ENCODE measurements around the gene SEMA6A. TPM values are rescaled to one million over a fixed set of nuclear protein-coding genes. Genes with fewer than 3 reads are reported as not detected.

SEMA6A gene
- total and polyA plus RNA-seq, 5 donors from 2014 or later: 0.15 to 1.4 (median 0.54) TPM; not detected in 1

DNA sequence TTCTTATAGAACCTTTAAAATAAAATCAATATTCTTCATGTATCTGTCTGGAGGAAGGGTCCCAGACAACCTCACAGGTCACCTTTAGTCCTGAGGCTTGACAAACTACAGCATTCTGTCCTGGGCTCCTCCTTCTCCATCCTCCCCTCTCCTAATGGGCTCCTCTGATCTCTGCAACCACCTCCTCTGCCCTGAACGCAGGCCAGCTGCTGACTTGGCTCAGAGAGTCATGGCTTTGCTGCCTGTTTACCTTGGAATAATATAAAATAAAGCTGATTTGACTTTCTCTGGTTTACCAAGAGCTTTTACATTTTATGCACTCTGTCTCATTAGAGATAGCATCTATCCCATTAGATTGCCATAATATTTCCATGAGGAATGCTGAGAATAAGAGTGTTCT lies 159.4 kb downstream of the SEMA6A start:
- no peak overlapping the region for H3K27ac ChIP-seq (ENCODE audit: insufficient read depth, low read length, poor library complexity, severe bottlenecking)
- Mint-ChIP-seq H3K9me3 (peaks cover 0 to 2% (median 0%) of the 10 kb centered on the region in 7 donors), H3K36me3 (peaks cover 55% of the 10 kb centered on the region), H3K27me3 (no peaks in the 10 kb centered on the region), H3K4me1 (peaks cover 0 to 2% (median 0%) of the 10 kb centered on the region in 4 donors), H3K27ac (no peak overlapping the region), H3K4me3 (no peak overlapping the region)
- no peaks in the 10 kb centered on the region for H3K27me3 ChIP-seq (ENCODE audit: control insufficient read depth, insufficient read depth, low read length)
- no peaks in the 10 kb centered on the region for H3K9me3 ChIP-seq (ENCODE audit: control insufficient read depth in 2 of 2, low read length in 2 of 2)
- DNase-seq: no peak
- H3K36me3 ChIP-seq (ENCODE audit: control insufficient read depth, insufficient read depth, low read length): peaks cover 3% of the 10 kb centered on the region
- no peak overlapping the region for H3K4me3 ChIP-seq (ENCODE audit: low read depth, low read length)
- no peaks in the 10 kb centered on the region for H3K4me1 ChIP-seq (ENCODE audit: control insufficient read depth, insufficient read depth, low read length, poor library complexity, severe bottlenecking)
- ATAC-seq (ENCODE audit: low read depth in 2 of 2): no peak

GRCh38 chr5:116411101-116411571 lies 163.5 kb downstream of the SEMA6A start:
- Mint-ChIP-seq H3K27me3 (no peaks in the 10 kb centered on the region), H3K9me3 (peaks cover 0 to 2% (median 0%) of the 10 kb centered on the region in 7 donors), H3K4me3 (no peak overlapping the region), H3K36me3 (peaks cover 35% of the 10 kb centered on the region), H3K27ac (no peak overlapping the region), H3K4me1 (no peaks in the 10 kb centered on the region)
- no peak overlapping the region for H3K27ac ChIP-seq (ENCODE audit: insufficient read depth, low read length, poor library complexity, severe bottlenecking)
- H3K36me3 ChIP-seq (ENCODE audit: control insufficient read depth, insufficient read depth, low read length): no peaks in the 10 kb centered on the region
- no peak overlapping the region for H3K4me3 ChIP-seq (ENCODE audit: low read depth, low read length)
- DNase-seq (no peak), ATAC-seq (ENCODE audit: low read depth in 2 of 2) (no peak)
- no peaks in the 10 kb centered on the region for H3K9me3 ChIP-seq (ENCODE audit: control insufficient read depth in 2 of 2, low read length in 2 of 2)
- no peaks in the 10 kb centered on the region for H3K4me1 ChIP-seq (ENCODE audit: control insufficient read depth, insufficient read depth, low read length, poor library complexity, severe bottlenecking)
- H3K27me3 ChIP-seq (ENCODE audit: control insufficient read depth, insufficient read depth, low read length): no peaks in the 10 kb centered on the region

DNA sequence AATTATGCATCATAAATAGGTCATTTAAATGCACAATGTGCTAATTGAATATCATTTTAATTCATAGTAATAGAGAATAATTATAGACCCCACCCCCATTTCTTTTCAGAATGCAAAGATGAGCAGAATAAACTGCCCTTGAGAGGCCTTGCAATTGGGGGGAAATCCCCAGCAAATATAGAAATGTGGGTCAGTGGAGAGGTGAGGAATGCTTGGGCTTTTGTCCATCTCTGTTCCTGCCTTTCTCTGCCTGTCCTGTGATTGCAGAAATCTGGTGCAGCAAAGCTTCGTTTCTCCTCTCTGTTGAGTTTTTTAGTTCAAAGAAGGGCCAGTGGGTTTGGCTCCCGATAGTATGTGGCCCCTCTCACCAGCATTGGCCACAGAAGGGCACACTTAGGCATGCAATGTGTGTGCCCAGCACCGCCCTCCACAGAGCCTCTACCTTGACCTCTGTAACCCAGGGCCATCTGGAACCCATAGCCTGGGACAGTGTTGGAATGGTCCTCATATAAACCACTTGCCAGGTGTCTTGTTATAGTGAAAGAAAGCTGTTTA lies 164.2 kb downstream of the SEMA6A start:
- no peak overlapping the region for H3K27ac Mint-ChIP-seq
- Histone ChIP-seq H3K4me1 (ENCODE audit: control insufficient read depth, insufficient read depth, low read length, poor library complexity, severe bottlenecking) (no peaks in the 10 kb centered on the region), H3K36me3 (ENCODE audit: control insufficient read depth, insufficient read depth, low read length) (no peaks in the 10 kb centered on the region), H3K27me3 (ENCODE audit: control insufficient read depth, insufficient read depth, low read length) (no peaks in the 10 kb centered on the region), H3K4me3 (ENCODE audit: low read depth, low read length) (no peak overlapping the region), H3K9me3 (ENCODE audit: control insufficient read depth in 2 of 2, low read length in 2 of 2) (no peaks in the 10 kb centered on the region), H3K27ac (ENCODE audit: insufficient read depth, low read length, poor library complexity, severe bottlenecking) (no peak overlapping the region)
- peaks cover 0 to 2% (median 0%) of the 10 kb centered on the region in 7 donors for H3K9me3 Mint-ChIP-seq
- H3K27me3 Mint-ChIP-seq: no peaks in the 10 kb centered on the region
- H3K4me3 Mint-ChIP-seq: no peak overlapping the region
- DNase-seq: no peak
- peaks cover 38% of the 10 kb centered on the region for H3K36me3 Mint-ChIP-seq
- ATAC-seq (ENCODE audit: low read depth in 2 of 2): no peak
- no peaks in the 10 kb centered on the region for H3K4me1 Mint-ChIP-seq

DNA sequence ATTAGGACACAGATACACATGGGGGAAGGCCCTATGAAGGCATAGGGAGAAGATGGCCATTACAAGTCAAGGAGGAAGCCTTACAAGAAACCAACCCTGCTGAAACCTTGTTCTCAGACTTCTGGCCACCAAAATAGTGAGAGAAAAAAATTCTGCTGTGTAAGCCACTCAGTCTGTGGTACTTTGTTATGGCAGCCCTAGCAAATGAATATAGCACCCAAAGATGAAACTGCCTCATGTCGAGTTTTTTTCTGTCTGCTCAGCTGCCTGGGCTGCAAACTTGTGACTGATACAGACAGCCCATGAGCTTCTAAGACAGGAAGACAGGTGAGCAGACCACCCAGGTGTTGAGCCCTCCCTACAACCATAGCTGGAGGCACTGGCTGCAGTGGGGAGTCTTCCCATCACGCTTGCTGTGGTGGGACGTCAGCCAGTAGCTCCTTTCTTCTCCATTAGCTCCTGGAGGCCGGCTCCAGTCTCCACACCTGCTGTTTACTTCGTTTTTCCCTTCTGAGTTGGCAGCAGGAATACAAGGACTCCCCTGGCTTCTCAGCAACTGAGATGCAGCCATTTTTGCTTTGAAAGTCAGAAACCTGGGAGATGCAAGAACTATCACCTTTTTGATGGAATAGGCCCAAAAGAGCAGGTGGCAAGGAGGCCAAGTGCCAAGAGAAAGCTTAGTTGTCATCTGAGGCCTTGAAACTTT lies 164.9 kb downstream of the SEMA6A start:
- Histone ChIP-seq H3K27ac (ENCODE audit: insufficient read depth, low read length, poor library complexity, severe bottlenecking) (no peak overlapping the region), H3K27me3 (ENCODE audit: control insufficient read depth, insufficient read depth, low read length) (no peaks in the 10 kb centered on the region), H3K4me1 (ENCODE audit: control insufficient read depth, insufficient read depth, low read length, poor library complexity, severe bottlenecking) (no peaks in the 10 kb centered on the region), H3K9me3 (ENCODE audit: control insufficient read depth in 2 of 2, low read length in 2 of 2) (no peaks in the 10 kb centered on the region), H3K36me3 (ENCODE audit: control insufficient read depth, insufficient read depth, low read length) (no peaks in the 10 kb centered on the region), H3K4me3 (ENCODE audit: low read depth, low read length) (no peak overlapping the region)
- no peaks in the 10 kb centered on the region for H3K4me1 Mint-ChIP-seq
- DNase-seq (no peak), ATAC-seq (ENCODE audit: low read depth in 2 of 2) (no peak)
- H3K4me3 Mint-ChIP-seq: no peak overlapping the region
- no peak overlapping the region for H3K27ac Mint-ChIP-seq
- H3K27me3 Mint-ChIP-seq: no peaks in the 10 kb centered on the region
- peaks cover 0 to 2% (median 0%) of the 10 kb centered on the region in 7 donors for H3K9me3 Mint-ChIP-seq
- H3K36me3 Mint-ChIP-seq: peaks cover 37% of the 10 kb centered on the region

DNA sequence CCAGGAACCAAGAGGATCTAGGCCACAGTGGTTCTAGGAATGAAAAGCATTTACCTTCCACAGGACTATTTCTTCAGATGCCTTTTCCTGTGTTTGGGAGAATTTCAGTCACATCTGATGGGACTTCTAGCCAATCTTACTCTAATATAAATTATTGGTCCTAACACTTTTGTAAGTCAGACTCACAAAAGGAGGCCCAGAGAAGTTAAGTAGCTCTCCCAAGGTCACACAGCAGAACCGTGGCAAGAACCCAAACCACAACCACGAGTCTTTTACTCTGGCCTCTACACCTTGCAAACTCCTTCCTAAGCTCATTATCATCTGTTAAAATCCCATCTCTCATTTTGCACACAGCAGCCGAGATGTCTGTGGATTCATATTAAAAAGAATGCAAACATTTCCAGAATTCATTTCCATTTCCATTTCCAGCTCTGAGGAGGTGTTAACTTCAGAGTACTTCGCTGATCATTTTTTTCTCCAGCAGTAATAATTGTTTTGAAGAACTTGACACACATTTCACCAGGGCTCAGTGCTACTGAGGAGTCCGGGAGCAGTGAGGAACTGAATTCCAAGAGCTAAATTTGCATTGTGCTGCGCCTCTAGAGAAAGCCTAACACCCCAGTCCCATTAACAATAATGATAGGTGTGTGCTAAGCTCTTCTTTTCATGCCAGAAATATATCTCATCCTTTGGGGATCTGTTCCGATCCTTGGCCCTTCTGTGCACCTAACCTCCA lies 168.1 kb downstream of the SEMA6A start:
- DNase-seq (no peak), ATAC-seq (ENCODE audit: low read depth in 2 of 2) (no peak)
- Histone ChIP-seq H3K36me3 (ENCODE audit: control insufficient read depth, insufficient read depth, low read length) (no peaks in the 10 kb centered on the region), H3K9me3 (ENCODE audit: control insufficient read depth in 2 of 2, low read length in 2 of 2) (no peaks in the 10 kb centered on the region), H3K27me3 (ENCODE audit: control insufficient read depth, insufficient read depth, low read length) (no peaks in the 10 kb centered on the region), H3K27ac (ENCODE audit: insufficient read depth, low read length, poor library complexity, severe bottlenecking) (no peak overlapping the region), H3K4me3 (ENCODE audit: low read depth, low read length) (no peak overlapping the region), H3K4me1 (ENCODE audit: control insufficient read depth, insufficient read depth, low read length, poor library complexity, severe bottlenecking) (no peaks in the 10 kb centered on the region)
- Mint-ChIP-seq H3K4me1 (no peaks in the 10 kb centered on the region), H3K36me3 (peaks cover 31% of the 10 kb centered on the region), H3K27me3 (no peaks in the 10 kb centered on the region), H3K9me3 (peaks cover 0 to 2% (median 0%) of the 10 kb centered on the region in 7 donors), H3K4me3 (no peak overlapping the region), H3K27ac (peak overlapping the region in 2 of 3 donors; percentile 14 to 54)

- H3K4me1 ChIP-seq (ENCODE audit: control insufficient read depth, insufficient read depth, low read length, poor library complexity, severe bottlenecking): no peaks in the 10 kb centered on the region
- H3K4me1 Mint-ChIP-seq: no peaks in the 10 kb centered on the region
- no peak overlapping the region for H3K27ac ChIP-seq (ENCODE audit: insufficient read depth, low read length, poor library complexity, severe bottlenecking)
- DNase-seq (no peak), ATAC-seq (ENCODE audit: low read depth in 2 of 2) (no peak)
- H3K27me3 Mint-ChIP-seq: no peaks in the 10 kb centered on the region
- H3K4me3 ChIP-seq (ENCODE audit: low read depth, low read length): no peak overlapping the region
- no peaks in the 10 kb centered on the region for H3K9me3 ChIP-seq (ENCODE audit: control insufficient read depth in 2 of 2, low read length in 2 of 2)
- no peaks in the 10 kb centered on the region for H3K36me3 ChIP-seq (ENCODE audit: control insufficient read depth, insufficient read depth, low read length)
- H3K9me3 Mint-ChIP-seq: peaks cover 0 to 2% (median 0%) of the 10 kb centered on the region in 7 donors
- no peak overlapping the region for H3K27ac Mint-ChIP-seq
- H3K4me3 Mint-ChIP-seq: no peak overlapping the region
- H3K36me3 Mint-ChIP-seq: peaks cover 35% of the 10 kb centered on the region
- no peaks in the 10 kb centered on the region for H3K27me3 ChIP-seq (ENCODE audit: control insufficient read depth, insufficient read depth, low read length)
These were observed 169.8 kb downstream of the SEMA6A start for GRCh38 chr5:116404792-116405191.

DNA sequence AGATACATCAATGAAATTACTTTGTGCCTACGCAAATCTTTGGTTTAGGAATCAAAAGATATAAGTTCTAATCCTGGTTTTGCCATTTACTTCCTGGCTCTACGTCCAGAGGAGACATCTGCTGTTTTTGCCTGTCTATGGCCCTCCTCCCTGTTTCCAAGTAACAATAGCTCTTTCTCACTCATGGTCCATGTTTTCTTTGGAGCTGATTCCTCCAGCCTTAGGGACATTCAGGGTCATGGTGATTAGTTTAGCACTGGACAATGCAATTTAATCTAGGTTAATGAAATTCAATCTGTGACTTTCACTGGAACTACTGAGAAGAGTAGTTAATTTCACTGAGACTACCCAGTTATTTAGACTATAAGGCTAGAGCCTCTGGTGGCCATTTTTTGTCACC lies 170.6 kb downstream of the SEMA6A start:
- no peaks in the 10 kb centered on the region for H3K4me1 Mint-ChIP-seq
- no peak overlapping the region for H3K27ac Mint-ChIP-seq
- no peaks in the 10 kb centered on the region for H3K27me3 Mint-ChIP-seq
- H3K4me1 ChIP-seq (ENCODE audit: control insufficient read depth, insufficient read depth, low read length, poor library complexity, severe bottlenecking): no peaks in the 10 kb centered on the region
- H3K36me3 Mint-ChIP-seq: peaks cover 42% of the 10 kb centered on the region
- ATAC-seq (ENCODE audit: low read depth in 2 of 2) (no peak), DNase-seq (no peak)
- H3K27me3 ChIP-seq (ENCODE audit: control insufficient read depth, insufficient read depth, low read length): no peaks in the 10 kb centered on the region
- H3K9me3 ChIP-seq (ENCODE audit: control insufficient read depth in 2 of 2, low read length in 2 of 2): no peaks in the 10 kb centered on the region
- H3K36me3 ChIP-seq (ENCODE audit: control insufficient read depth, insufficient read depth, low read length): no peaks in the 10 kb centered on the region
- H3K27ac ChIP-seq (ENCODE audit: insufficient read depth, low read length, poor library complexity, severe bottlenecking): no peak overlapping the region
- no peak overlapping the region for H3K4me3 ChIP-seq (ENCODE audit: low read depth, low read length)
- no peak overlapping the region for H3K4me3 Mint-ChIP-seq
- peaks cover 0 to 2% (median 0%) of the 10 kb centered on the region in 7 donors for H3K9me3 Mint-ChIP-seq
